SKM-1 (cell line): Measurements from ENCODE around the gene PPP1R9A.

Experiments
- DNase-seq: peaks from one replicate; lab custom pipeline; 2025; ENCODE audit not compliant: unreplicated experiment; lab: John Stamatoyannopoulos, UW

The PPP1R9A gene

GRCh38 chr7:95309951-95310350 is 402.6 kb downstream of the PPP1R9A start:
- DNase-seq = no peak

DNA sequence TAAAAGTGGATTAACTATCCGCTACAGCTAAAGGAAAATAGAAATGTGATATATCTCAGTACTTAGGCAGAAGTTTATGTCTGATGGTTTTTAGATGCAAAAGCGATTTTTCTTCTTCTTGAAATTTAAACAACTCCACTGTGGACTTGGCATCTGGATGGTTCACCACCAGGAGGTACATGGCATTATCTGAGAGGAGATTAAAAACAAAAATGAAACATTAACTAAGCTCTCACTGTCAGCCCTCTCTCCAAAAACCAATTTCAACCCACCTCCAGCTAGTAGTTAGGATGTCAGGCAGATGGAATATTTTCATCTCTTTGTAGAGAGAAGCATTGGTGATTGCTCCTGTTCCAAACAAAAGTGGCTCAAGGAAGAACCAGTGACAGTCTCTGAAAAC is 404.0 kb downstream of the PPP1R9A start:
- DNase-seq = no peak

GRCh38 chr7:95312561-95312960 is 405.2 kb downstream of the PPP1R9A start:
- no peak for DNase-seq

- DNase-seq = no peak
These were observed 409.2 kb downstream of the PPP1R9A start for GRCh38 chr7:95316588-95316987.

DNA sequence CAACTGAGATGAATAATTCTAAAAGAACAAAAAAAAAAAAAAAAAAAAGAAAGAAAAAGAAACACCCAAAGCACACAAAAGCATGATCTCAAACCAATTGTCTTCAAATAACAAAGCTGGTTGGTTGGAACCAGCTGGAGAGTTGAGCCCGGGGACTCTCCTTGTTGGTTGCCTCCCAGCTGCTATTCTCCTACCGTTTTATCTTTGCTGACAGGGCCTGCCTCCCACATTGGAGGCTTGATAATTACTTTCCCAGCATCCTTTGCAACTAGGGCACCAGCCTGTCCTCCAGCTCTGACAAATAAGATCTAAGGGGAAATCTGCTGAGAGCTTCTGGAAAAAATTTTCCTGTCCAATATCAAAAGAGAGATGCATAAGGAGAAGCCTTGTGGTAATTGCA is 410.2 kb downstream of the PPP1R9A start:
- no peak for DNase-seq

DNA sequence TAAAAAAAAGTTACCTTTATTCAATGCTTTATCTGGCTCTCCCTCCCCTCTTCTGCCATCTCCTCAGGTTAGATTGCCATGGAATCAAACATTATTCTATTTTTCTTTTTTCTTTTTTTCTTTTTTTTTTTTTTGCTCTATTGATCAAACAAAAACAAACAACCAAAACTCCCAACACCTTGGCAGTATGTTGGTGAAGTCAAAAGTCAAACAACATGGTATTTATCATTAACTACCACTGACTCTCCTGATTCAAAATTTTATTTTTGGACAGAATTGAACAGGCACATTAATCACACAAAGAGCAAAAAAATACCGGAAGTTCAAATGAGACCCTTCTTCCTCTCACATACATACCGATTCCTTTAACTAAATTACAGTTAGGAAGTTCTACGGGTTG is 410.6 kb downstream of the PPP1R9A start:
- DNase-seq = no peak

DNA sequence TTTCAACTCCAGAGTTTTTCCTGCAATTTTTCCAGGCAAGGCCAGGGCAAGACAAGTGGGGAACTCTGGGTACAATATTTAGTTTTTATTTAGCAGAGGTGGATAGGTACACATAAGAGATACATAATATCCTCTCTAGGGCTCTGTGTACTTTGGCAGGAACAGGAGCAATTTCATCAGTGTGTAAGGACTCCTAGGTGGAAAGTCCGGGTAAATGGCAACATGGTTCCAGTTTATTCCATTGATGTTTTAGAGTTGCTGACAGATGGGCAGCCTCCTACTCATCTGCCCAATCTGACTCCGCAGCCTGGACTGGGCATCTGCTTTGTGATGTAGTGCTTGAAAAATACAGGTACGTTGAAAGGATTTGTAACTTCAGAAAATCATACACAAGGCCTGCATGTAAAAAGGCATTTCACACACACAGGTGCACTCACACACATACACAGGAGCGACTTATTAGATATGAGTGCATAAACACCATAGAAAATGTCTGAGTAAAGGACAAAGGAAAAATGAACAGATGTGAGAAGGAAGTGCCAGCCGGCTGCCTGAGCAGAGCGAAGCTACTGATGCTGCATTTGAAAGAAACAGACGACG is 411.2 kb downstream of the PPP1R9A start:
- DNase-seq = no peak

DNA sequence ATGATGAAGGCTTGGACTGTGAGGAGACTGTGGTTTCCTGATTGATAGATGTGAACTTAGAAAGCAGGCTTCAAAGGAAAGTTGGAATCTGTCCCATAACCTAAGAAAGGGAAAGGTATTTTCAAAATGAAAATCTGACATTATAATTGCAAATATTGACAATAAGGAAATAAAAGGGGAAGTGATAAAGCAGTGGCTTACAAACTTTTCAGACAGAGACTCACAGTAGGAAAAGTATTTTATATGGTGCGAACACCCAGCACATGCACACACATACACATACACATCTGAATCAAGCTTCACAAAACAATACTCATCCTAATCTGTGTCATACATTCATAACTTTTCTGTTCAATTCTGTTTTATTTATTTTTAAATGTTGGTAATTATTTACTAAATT is 412.2 kb downstream of the PPP1R9A start:
- DNase-seq = no peak

GRCh38 chr7:95320651-95321050 is 413.3 kb downstream of the PPP1R9A start:
- DNase-seq = no peak

GRCh38 chr7:95321720-95322119 is 414.3 kb downstream of the PPP1R9A start:
- no peak for DNase-seq

GRCh38 chr7:95322396-95322795 is 415.0 kb downstream of the PPP1R9A start:
- no peak for DNase-seq

- no peak for DNase-seq
These were observed 415.5 kb downstream of the PPP1R9A start for GRCh38 chr7:95322854-95323253.

GRCh38 chr7:95323410-95324129 is 416.2 kb downstream of the PPP1R9A start:
- no peak for DNase-seq

GRCh38 chr7:95324431-95324830 is 417.0 kb downstream of the PPP1R9A start, which contains the start of gene PON1:
Gene PON1 (minus strand): TSS chr7:95324532. CDS start chr7:95324475, 57 bp downstream.
- DNase-seq = no peak

- DNase-seq = no peak
These were observed 420.0 kb downstream of the PPP1R9A start for GRCh38 chr7:95327356-95327755.

- no peak for DNase-seq
These were observed 423.0 kb downstream of the PPP1R9A start for GRCh38 chr7:95330204-95330960.

DNA sequence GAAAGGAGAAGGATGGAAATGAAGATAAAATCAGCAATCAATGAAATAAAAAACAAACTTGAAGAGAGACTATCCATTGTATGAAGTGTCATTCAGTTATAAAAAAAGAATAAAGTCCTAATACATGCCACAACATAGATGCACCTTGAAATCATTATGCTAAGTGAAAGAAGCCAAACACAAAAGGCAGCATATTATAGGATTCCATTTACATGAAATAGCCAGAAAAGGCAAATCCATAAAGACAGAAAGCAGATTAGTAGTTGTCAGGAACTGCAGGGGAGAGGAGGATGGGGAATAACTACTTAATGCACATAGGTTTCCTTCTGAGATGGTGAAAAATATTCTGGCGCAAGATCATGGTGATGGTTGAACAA is 423.6 kb downstream of the PPP1R9A start:
- DNase-seq = no peak

DNA sequence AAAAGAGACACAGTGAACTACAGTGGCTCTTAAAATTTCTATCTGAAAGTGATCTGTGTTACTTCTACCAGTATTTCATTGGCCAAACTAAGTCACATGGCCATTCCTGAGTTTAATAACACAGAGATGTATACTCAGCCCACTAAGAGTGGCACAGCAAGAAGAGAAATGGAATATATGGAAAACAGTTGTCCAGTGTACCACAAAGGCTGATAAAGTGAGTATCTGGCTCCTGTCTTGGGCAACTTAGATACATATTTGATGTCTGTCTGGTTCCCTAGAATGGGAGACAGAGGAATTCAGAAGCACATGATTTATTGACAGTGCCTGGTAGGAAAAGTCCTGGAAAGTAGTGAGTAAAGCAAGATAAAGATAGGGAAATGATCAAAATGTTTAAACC is 427.1 kb downstream of the PPP1R9A start:
- no peak for DNase-seq

DNA sequence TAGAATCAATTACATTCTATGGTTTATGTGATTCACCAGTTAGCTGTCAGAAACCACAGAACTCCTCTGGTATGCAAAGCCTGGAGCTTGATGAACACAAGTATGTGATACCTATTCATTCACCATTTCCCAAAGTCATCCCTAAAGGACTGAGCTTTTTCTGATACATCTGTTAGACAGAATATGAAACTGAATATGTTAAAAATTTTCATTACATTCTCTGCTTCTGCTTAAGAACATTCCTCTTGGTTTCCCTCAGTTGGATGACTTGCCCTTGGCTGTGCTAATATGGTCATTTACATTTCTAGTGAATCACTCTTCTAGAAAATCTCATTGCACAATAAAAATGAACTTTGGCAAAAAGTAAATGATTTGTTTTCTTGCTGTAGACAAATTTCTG is 427.7 kb downstream of the PPP1R9A start:
- DNase-seq = no peak

- DNase-seq = no peak
These were observed 431.4 kb downstream of the PPP1R9A start for GRCh38 chr7:95338832-95339231.

- DNase-seq = no peak
These were observed 433.1 kb downstream of the PPP1R9A start for GRCh38 chr7:95340491-95340890.

GRCh38 chr7:95342029-95342428 is 434.6 kb downstream of the PPP1R9A start:
- no peak for DNase-seq
